C4-2B (cell line): ENCODE data around the gene AGTRAP.

Source experiments
- H3K27ac ChIP-seq: fragments of 450-650 bp; 2 replicates; pipeline ENCODE4 v1.5.1; 2017
- ZFX ChIP-seq: fragments of 450-650 bp; IDR thresholded peaks from 2 replicates; pipeline ENCODE4 v1.6.1; 2017
- TF ChIP-seq, protein P1 (sequence below): fragments of 450-650 bp; conservative IDR thresholded peaks from 2 replicates; pipeline ENCODE4 v1.5.1; 2017; ENCODE audit warnings: mild to moderate bottlenecking

Gene AGTRAP

GRCh38 chr1:11792106-11792505, 56.2 kb downstream of the AGTRAP start:
- H3K27ac ChIP-seq, result no peak overlapping the region
- TF ChIP-seq, protein P1, sequence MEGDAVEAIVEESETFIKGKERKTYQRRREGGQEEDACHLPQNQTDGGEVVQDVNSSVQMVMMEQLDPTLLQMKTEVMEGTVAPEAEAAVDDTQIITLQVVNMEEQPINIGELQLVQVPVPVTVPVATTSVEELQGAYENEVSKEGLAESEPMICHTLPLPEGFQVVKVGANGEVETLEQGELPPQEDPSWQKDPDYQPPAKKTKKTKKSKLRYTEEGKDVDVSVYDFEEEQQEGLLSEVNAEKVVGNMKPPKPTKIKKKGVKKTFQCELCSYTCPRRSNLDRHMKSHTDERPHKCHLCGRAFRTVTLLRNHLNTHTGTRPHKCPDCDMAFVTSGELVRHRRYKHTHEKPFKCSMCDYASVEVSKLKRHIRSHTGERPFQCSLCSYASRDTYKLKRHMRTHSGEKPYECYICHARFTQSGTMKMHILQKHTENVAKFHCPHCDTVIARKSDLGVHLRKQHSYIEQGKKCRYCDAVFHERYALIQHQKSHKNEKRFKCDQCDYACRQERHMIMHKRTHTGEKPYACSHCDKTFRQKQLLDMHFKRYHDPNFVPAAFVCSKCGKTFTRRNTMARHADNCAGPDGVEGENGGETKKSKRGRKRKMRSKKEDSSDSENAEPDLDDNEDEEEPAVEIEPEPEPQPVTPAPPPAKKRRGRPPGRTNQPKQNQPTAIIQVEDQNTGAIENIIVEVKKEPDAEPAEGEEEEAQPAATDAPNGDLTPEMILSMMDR, result no peak
- no peak for TF ChIP-seq ZFX

DNA sequence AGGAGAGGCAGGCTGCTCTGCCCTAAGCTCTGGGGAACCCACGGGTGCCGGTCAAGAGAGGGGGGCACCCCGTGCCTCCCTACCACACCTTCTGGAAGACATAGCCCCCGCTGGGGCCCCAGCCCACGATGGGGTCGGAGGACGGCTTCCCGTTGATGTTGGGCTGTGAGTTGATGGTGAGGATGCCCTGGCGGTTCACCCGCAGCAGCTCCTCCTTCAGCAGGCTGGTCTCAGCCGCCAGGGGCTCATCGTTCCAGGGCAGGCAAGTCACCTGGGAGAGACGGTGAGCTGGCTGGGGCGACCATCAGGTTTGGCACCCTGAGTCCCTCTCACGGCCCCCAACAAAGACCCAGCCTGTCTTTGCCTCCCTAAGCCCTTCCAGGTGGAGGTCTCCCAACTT, 57.9 kb downstream of the AGTRAP start:
- TF ChIP-seq, protein P1, result no peak
- no peak for TF ChIP-seq ZFX
- H3K27ac ChIP-seq, result no peak overlapping the region

DNA sequence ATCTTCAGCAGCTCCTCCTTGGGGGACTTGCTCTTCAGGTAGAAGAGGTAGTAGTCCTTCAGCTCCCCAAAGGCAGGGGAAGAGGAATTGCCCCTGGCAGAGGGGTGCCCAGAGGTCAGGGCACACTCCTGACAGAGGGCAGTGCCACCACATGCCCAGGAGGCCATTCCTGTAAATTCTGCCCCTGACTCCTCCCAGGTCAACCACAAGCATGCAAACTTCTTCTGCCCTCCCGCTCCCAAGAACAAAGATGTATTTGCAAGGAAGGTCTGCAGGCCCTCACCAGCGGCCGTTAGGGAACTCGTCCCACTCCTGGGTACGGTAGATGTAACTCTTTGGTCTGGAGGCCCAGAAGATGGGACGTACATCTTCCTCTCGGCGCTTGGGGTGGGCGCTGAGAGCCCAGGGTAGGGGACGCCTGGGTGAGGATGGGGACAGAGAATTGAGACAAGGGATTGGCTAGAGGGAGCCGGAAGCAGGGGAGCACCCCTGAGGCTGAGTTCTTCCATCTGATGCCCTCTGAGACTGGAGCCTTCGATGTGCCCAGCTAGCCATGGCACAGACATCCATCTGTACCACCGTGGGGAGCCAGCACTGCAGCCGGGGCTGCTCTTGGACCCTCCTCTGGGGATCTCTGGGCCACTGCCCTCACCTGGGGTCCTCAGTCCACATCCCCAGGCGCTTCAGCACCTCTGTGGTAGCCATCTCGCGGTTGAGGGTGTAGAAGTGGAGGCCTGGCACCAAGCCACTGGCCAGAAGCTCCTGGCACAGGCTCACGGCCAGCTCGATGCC, 58.7 kb downstream of the AGTRAP start:
- no peak overlapping the region for H3K27ac ChIP-seq
- TF ChIP-seq, protein P1, result no peak
- TF ChIP-seq ZFX, result no peak

GRCh38 chr1:11795238-11795890, 59.4 kb downstream of the AGTRAP start:
- no peak for TF ChIP-seq ZFX
- TF ChIP-seq, protein P1, result no peak
- H3K27ac ChIP-seq, result no peak overlapping the region

GRCh38 chr1:11796036-11796828, 60.3 kb downstream of the AGTRAP start:
- H3K27ac ChIP-seq, result no peak overlapping the region
- TF ChIP-seq, protein P1, result no peak
- no peak for TF ChIP-seq ZFX

GRCh38 chr1:11797525-11798216, 61.7 kb downstream of the AGTRAP start:
- TF ChIP-seq, protein P1, result no peak
- no peak for TF ChIP-seq ZFX
- H3K27ac ChIP-seq, result no peak overlapping the region
